ENCODE results near the gene CFAP45.

The CFAP45 gene

GRCh38 chr1:159900086-159900680 lies at the start of gene CFAP45:
TSS of gene CFAP45 (minus strand) at chr1:159900165. CDS start at chr1:159900098, 67 bp downstream.
- DNase-seq: peak; percentile 94

- no peak for DNase-seq
Measured at GRCh38 chr1:159949123-159949522, 49.2 kb upstream of the CFAP45 start.

GRCh38 chr1:159947942-159948341 lies 48.0 kb upstream of the CFAP45 start:
- no peak for DNase-seq

GRCh38 chr1:159946242-159947187 lies 46.5 kb upstream of the CFAP45 start:
- DNase-seq: no peak

- peak; percentile 97 for DNase-seq
Measured at GRCh38 chr1:159945483-159946241, 45.7 kb upstream of the CFAP45 start, which contains the start of gene IGSF9. TSS of gene IGSF9 (minus strand) at chr1:159945613. CDS start at chr1:159943454, 2,159 bp downstream.

GRCh38 chr1:159944623-159945455 lies 44.9 kb upstream of the CFAP45 start:
- no peak for DNase-seq

- DNase-seq: no peak
Measured at GRCh38 chr1:159943908-159944622, 44.1 kb upstream of the CFAP45 start.

GRCh38 chr1:159943278-159943640 lies 43.3 kb upstream of the CFAP45 start:
- DNase-seq: peak; percentile 36

- DNase-seq: peak; percentile 45
Measured at GRCh38 chr1:159942632-159943277, 42.8 kb upstream of the CFAP45 start.

- DNase-seq: peak; percentile 91
Measured at GRCh38 chr1:159941591-159942560, 41.9 kb upstream of the CFAP45 start.

- peak; percentile 93 for DNase-seq
Measured at GRCh38 chr1:159941141-159941540, 41.2 kb upstream of the CFAP45 start.

GRCh38 chr1:159940006-159940620 lies 40.1 kb upstream of the CFAP45 start:
- DNase-seq: peak; percentile 27

GRCh38 chr1:159939678-159940002 lies 39.7 kb upstream of the CFAP45 start:
- no peak for DNase-seq

- DNase-seq: no peak
Measured at GRCh38 chr1:159938905-159939677, 39.1 kb upstream of the CFAP45 start.

- peak; percentile 53 for DNase-seq
Measured at GRCh38 chr1:159938211-159938852, 38.4 kb upstream of the CFAP45 start.

GRCh38 chr1:159937054-159937750 lies 37.2 kb upstream of the CFAP45 start:
- DNase-seq: peak; percentile 58

- peak; percentile 93 for DNase-seq
Measured at GRCh38 chr1:159936273-159936904, 36.4 kb upstream of the CFAP45 start.
